ENCODE measurements around the gene ATG5. TPM values are rescaled to one million over a fixed set of nuclear protein-coding genes. Genes with fewer than 3 reads are reported as not detected.

The ATG5 gene
- polyA plus RNA-seq, 1 donor from 2014 or later = 45.5 TPM

- Histone ChIP-seq H3K79me2 (replicated peaks; ENCODE audit: insufficient read depth, low read length) (no peaks in the 10 kb centered on the region), H3K4me3 (ENCODE audit: low read length) (no peak overlapping the region), H3K9ac (ENCODE audit: low read length) (no peak overlapping the region), H3F3A (ENCODE audit: insufficient read depth, low read length, poor library complexity, severe bottlenecking) (no peaks in the 10 kb centered on the region), H3K4me2 (ENCODE audit: low read length) (no peak overlapping the region), H3K36me3 (ENCODE audit: insufficient read depth, low read length) (no peaks in the 10 kb centered on the region), H4K20me1 (ENCODE audit: insufficient read depth) (no peaks in the 10 kb centered on the region), H3K27me3 (ENCODE audit: insufficient read depth, low read depth, low read length) (no peaks in the 10 kb centered on the region), H3K9me2 (ENCODE audit: insufficient read depth, low read length) (no peaks in the 10 kb centered on the region), H3K27ac (ENCODE audit: low read length) (no peak overlapping the region), H3K9me3 (ENCODE audit: low read length) (no peaks in the 10 kb centered on the region), H2AFZ (ENCODE audit: low read depth, low read length) (no peak overlapping the region)
- no peak for TF ChIP-seq SMC3 (conservative IDR thresholded peaks at IDR 0.05; ENCODE audit: poor library complexity)
- no peak for TF ChIP-seq RAD21 (conservative IDR thresholded peaks at IDR 0.05)
- TF ChIP-seq REST (IDR thresholded peaks at IDR 0.05; ENCODE audit: borderline replicate concordance) = no peak
- TF ChIP-seq TAF1 (IDR thresholded peaks at IDR 0.05; ENCODE audit: low read depth) = no peak
- no peak for TF ChIP-seq EZH2 (IDR thresholded peaks at IDR 0.05; ENCODE audit: borderline replicate concordance, insufficient read depth, low read length, poor library complexity, severe bottlenecking)
- TF ChIP-seq EP300 (conservative IDR thresholded peaks at IDR 0.05; ENCODE audit: poor library complexity, severe bottlenecking) = no peak
- TF ChIP-seq CTCF (IDR thresholded peaks at IDR 0.05; ENCODE audit: poor library complexity, severe bottlenecking) = no peak
- no peak for TF ChIP-seq POLR2AphosphoS5 (IDR thresholded peaks at IDR 0.05)
- no peak for TF ChIP-seq MXI1 (conservative IDR thresholded peaks at IDR 0.05; ENCODE audit: poor library complexity, severe bottlenecking)
Measured at GRCh38 chr6:106161893-106162292, 163.7 kb downstream of the ATG5 start.

GRCh38 chr6:106161311-106161874 is 164.2 kb downstream of the ATG5 start:
- H3K79me2 ChIP-seq (replicated peaks; ENCODE audit: insufficient read depth, low read length) = no peaks in the 10 kb centered on the region
- H3K9me2 ChIP-seq (ENCODE audit: insufficient read depth, low read length) = no peaks in the 10 kb centered on the region
- no peaks in the 10 kb centered on the region for H3K9me3 ChIP-seq (ENCODE audit: low read length)
- TF ChIP-seq POLR2AphosphoS5 (IDR thresholded peaks at IDR 0.05) (no peak), REST (IDR thresholded peaks at IDR 0.05; ENCODE audit: borderline replicate concordance) (no peak), MXI1 (conservative IDR thresholded peaks at IDR 0.05; ENCODE audit: poor library complexity, severe bottlenecking) (no peak), EP300 (conservative IDR thresholded peaks at IDR 0.05; ENCODE audit: poor library complexity, severe bottlenecking) (no peak), EZH2 (IDR thresholded peaks at IDR 0.05; ENCODE audit: borderline replicate concordance, insufficient read depth, low read length, poor library complexity, severe bottlenecking) (no peak), SMC3 (conservative IDR thresholded peaks at IDR 0.05; ENCODE audit: poor library complexity) (no peak), TAF1 (IDR thresholded peaks at IDR 0.05; ENCODE audit: low read depth) (no peak)
- no peak overlapping the region for H2AFZ ChIP-seq (ENCODE audit: low read depth, low read length)
- no peaks in the 10 kb centered on the region for H3K27me3 ChIP-seq (ENCODE audit: insufficient read depth, low read depth, low read length)
- no peak overlapping the region for H3K4me3 ChIP-seq (ENCODE audit: low read length)
- H3K36me3 ChIP-seq (ENCODE audit: insufficient read depth, low read length) = no peaks in the 10 kb centered on the region
- no peaks in the 10 kb centered on the region for H4K20me1 ChIP-seq (ENCODE audit: insufficient read depth)
- H3F3A ChIP-seq (ENCODE audit: insufficient read depth, low read length, poor library complexity, severe bottlenecking) = no peaks in the 10 kb centered on the region
- no peak overlapping the region for H3K27ac ChIP-seq (ENCODE audit: low read length)
- no peak overlapping the region for H3K4me2 ChIP-seq (ENCODE audit: low read length)
- no peak overlapping the region for H3K9ac ChIP-seq (ENCODE audit: low read length)

Data from neural cell (in vitro differentiated cells).